Stimulated activated CD4-positive, alpha-beta T cell treated with anti-CD3 and anti-CD28 coated beads, Interleukin-1b, Interleukin-23, amount 100 ng/mL, for 48 hours (primary cell): Measurements from ENCODE around the gene USP13.

ENCODE experiments used
- DNase-seq: peaks from one replicate; pipeline ENCODE4 v3.0.0-alpha.2; 2020

Gene USP13

GRCh38 chr3:179806177-179806576, 153.3 kb downstream of the USP13 start:
- DNase-seq, result no peak

DNA sequence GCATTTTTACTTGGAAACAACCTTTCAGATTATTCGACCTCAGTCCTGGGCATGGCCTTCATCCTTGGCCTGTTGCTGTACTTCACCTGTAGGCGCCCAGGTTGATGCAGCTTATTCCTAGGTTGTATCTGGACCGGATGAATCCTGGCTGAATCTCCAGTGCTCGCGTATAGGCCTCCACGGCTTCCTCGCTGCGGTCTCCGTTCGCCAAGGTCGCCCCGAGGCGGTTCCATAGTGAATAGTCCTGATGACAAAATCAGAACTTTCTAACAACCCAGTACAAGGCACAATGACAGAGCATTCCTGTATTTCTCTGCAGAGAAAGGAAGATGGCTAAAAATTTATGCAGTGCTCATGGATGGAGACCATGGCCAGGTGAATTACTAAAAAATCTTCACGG, 154.7 kb downstream of the USP13 start:
- no peak for DNase-seq

GRCh38 chr3:179809639-179810038, 156.8 kb downstream of the USP13 start:
- no peak for DNase-seq

DNA sequence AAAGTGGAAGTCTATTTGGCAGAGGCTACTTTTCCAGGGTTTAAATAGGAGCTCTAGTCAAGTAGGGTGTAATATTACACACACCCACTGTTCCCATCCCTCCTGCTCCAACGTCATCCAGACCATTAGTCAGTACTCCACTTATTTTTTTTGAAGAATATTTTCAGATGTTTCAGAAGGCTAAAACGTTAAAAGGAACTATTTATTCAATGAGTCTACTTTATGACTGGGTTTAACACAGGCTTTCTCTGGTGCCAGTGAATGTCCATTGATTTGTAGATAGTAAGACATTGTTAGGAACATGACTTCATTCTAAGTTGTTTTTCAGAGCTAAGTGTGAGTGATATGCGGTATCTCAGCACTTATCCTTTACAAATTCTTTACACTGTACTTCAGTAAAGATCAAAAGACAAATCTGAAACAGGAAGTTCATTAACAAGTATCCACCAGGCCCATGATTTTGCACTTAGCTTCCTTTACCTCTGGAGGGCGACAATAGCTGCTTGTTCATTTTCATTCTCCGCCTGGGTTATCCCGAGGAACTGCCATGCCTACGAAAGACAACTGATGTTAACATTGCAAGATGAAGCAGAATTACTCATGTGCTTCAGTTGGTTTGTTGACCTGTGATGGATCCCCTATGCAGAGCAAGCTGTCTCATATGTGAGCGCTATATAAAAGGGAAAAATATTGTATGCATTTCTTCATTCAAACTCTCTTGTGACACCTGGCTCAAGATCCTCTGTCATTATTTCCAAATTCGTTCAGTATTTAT, 158.7 kb downstream of the USP13 start:
- no peak for DNase-seq

DNA sequence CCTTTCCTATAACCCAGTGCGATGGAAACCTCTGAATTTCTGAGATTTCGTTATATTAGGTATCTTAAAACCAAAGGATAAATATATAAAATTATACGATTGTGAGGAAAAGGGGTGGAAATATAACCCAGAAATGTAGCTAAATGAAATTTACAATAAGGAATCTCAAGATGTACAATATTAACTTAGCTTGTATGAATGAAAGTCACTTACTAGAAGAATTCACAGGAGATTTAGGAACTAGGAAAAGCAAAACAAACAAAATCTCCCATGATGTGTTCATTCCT, 159.2 kb downstream of the USP13 start:
- no peak for DNase-seq

GRCh38 chr3:179819379-179819778, 166.5 kb downstream of the USP13 start:
- no peak for DNase-seq

GRCh38 chr3:179822296-179822695, 169.5 kb downstream of the USP13 start:
- DNase-seq, result no peak

- DNase-seq, result no peak
These were observed 172.8 kb downstream of the USP13 start for GRCh38 chr3:179825527-179826246.

DNA sequence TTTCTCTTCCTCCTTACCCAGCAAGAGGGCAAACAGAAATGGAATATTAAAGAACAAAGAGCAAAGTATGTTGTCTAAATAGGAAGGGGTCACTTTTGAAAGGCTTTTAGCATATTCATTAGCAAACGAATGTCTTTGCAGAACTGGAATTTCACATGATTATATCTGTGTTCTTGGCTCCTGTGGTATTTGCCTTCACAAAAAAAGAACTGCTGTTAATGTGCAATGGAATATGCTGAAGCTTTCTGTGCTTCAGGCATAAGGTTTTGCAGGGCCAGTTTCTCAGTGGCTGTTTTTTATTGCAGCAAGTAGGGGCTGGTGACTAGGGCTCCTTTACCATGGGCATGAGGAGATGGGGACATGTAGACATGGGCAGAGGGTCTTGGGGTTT, 173.4 kb downstream of the USP13 start:
- DNase-seq, result no peak

GRCh38 chr3:179828738-179829137, 175.9 kb downstream of the USP13 start:
- DNase-seq, result no peak

DNA sequence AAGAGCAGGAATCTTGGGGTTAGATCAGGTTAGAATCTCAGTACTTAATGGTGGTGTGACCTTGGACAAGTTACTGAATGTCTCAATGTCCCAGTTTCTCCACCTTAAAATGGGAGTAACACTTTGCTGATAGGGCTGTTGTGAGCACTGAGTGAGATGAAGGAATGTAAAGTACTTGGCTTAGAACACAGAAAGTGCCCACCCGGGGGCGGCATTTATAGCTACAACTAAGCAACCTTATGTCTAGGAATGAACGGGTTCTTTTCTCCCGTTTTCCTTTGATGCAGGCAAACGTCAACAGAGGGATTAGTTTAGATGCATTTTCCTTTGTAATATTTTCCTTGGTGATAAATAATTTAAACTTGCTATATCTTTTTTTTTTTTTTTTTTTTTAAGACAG, 176.6 kb downstream of the USP13 start:
- no peak for DNase-seq

DNA sequence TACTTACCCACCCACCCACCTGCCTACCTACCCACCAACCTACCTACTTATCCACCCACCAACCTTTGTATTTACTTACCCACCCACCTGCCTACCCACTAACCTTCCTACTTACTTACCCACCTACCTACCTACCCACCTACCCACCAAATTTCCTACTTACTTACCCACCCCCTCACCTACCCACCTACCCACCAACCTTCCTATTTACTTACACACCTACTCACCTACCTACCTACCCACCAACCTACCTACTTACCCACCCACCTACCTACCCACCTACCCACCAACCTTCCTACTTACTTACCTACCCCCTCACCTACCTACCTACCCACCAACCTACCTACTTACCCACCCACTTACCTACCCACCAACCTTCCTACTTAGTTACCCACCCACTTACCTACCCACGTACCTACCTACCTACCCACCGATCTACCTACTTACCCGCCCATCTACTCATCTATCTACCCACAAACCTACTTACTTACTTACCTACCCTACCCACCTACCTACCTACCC, 179.6 kb downstream of the USP13 start:
- DNase-seq, result no peak

- DNase-seq, result no peak
These were observed 180.5 kb downstream of the USP13 start for GRCh38 chr3:179833294-179833693.

GRCh38 chr3:179837374-179837773, 184.5 kb downstream of the USP13 start:
- DNase-seq, result no peak
